ENCODE measurements around the gene IFT43.
A peak's percentile ranks its signal among the peaks of the same experiment; 100 is the strongest.

IFT43 gene

DNA sequence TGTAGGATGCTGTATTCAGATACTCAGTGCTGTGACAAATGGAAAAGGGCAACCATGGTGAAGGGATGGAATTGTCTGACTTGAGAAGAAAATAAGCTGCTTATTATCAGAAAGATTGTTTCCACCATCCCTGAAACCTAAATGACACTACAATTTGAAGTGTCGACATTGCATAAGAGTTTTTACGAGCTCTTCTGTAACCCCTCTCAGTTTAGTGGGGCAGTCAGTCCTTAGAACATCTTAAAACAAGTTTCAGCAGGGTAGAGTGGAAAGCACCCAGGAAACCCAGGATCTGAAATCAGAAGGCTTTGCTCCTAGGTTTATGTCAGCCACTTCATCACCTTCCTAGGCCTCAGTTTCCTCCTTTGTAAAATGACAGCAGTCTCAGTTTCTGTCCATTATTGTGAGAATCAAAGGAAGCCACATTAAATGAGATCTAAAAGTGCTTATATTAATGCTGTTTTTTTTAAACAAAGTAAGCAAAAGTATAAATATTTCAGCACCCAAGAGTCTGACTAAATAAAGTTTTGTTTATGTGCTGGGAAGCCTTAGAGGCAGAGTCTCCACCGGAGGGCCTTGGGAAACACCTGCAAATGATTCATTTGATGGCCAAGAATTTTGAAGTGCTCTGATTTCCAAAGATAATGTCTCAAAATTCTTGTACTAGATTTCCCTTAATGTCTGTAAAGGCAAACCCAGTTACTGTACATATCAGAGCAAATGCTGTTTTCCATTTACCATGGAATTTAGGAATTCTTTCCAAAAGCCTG lies 1.8 kb downstream of the IFT43 start:
- DNase-seq (ENCODE audit: insufficient read length, low spot score) = no peak
- FAIRE-seq = no peak
- TF ChIP-seq POLR2AphosphoS5 (IDR thresholded peaks at IDR 0.05; ENCODE audit: low read depth, low read length) = no peak
- TF ChIP-seq POU2F2 (IDR thresholded peaks at IDR 0.05; ENCODE audit: low read depth, low read length) = no peak
- no peak for TF ChIP-seq POLR2A (IDR thresholded peaks at IDR 0.05; ENCODE audit: low read depth, low read length)
- no peak for TF ChIP-seq PAX5 (IDR thresholded peaks at IDR 0.05; ENCODE audit: insufficient read depth, low read length, severe bottlenecking)
- no peak for TF ChIP-seq TAF1 (IDR thresholded peaks at IDR 0.05; ENCODE audit: low read depth, low read length)
- no peak for TF ChIP-seq SPI1 (IDR thresholded peaks at IDR 0.05; ENCODE audit: low read depth, low read length)

GRCh38 chr14:75989134-75989533 lies 3.6 kb downstream of the IFT43 start:
- DNase-seq (ENCODE audit: insufficient read length, low spot score) (no peak), FAIRE-seq (no peak)
- TF ChIP-seq POU2F2 (IDR thresholded peaks at IDR 0.05; ENCODE audit: low read depth, low read length) (no peak), TAF1 (IDR thresholded peaks at IDR 0.05; ENCODE audit: low read depth, low read length) (no peak)

DNA sequence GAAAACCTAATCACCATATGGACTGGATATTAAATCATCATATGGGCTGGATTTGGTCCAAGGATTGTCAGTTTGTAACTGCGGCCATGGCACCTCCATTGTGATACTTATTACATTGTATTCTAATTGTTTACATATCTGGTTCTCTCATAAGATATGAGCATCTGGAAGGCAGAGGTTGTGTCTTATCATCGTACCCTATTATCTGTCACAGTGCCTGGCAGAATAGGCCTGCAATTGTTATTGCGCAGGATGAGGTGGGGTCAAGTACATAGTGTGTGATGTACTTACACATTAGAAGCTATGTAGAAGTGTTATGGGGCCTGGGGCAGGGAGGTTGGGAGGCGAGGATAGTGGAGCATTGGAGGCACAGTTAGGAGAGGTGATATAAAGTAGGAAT lies 4.7 kb downstream of the IFT43 start:
- DNase-seq (ENCODE audit: insufficient read length, low spot score) (no peak), FAIRE-seq (no peak)
- no peak for TF ChIP-seq POLR2AphosphoS5 (IDR thresholded peaks at IDR 0.05; ENCODE audit: low read depth, low read length)
- TF ChIP-seq POU2F2 (IDR thresholded peaks at IDR 0.05; ENCODE audit: low read depth, low read length) = no peak
- TF ChIP-seq SPI1 (IDR thresholded peaks at IDR 0.05; ENCODE audit: low read depth, low read length) = no peak
- no peak for TF ChIP-seq PAX5 (IDR thresholded peaks at IDR 0.05; ENCODE audit: insufficient read depth, low read length, severe bottlenecking)
- no peak for TF ChIP-seq TAF1 (IDR thresholded peaks at IDR 0.05; ENCODE audit: low read depth, low read length)
- no peak for TF ChIP-seq POLR2A (IDR thresholded peaks at IDR 0.05; ENCODE audit: low read depth, low read length)

DNA sequence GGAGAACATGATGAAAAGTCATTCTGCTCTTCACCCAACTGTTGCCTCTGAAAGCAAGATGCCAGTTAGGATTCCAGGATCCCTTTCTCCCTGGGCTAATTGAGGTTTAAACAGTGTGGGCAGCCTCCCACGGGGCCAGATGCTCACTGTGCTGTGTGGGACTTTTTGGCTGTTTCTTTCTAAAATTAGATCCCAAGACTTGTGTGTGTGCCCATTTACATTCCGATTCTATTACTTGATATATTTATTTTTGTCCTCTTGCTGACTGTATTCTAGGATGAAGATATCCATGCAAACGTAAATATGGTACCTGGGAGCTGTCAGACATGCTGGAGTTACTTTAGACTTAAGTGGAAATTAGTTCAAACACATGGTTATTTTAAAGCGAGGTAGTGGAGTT lies 6.2 kb downstream of the IFT43 start:
- FAIRE-seq (no peak), DNase-seq (ENCODE audit: insufficient read length, low spot score) (no peak)
- TF ChIP-seq POLR2A (IDR thresholded peaks at IDR 0.05; ENCODE audit: low read depth, low read length) (no peak), SPI1 (IDR thresholded peaks at IDR 0.05; ENCODE audit: low read depth, low read length) (no peak), POLR2AphosphoS5 (IDR thresholded peaks at IDR 0.05; ENCODE audit: low read depth, low read length) (no peak), PAX5 (IDR thresholded peaks at IDR 0.05; ENCODE audit: insufficient read depth, low read length, severe bottlenecking) (no peak), TAF1 (IDR thresholded peaks at IDR 0.05; ENCODE audit: low read depth, low read length) (no peak), POU2F2 (IDR thresholded peaks at IDR 0.05; ENCODE audit: low read depth, low read length) (no peak)

GRCh38 chr14:75993567-75994041 lies 8.0 kb downstream of the IFT43 start:
- FAIRE-seq = peak; percentile 78
- TF ChIP-seq PAX5 (IDR thresholded peaks at IDR 0.05; ENCODE audit: insufficient read depth, low read length, severe bottlenecking) = peak; percentile 62
- no peak for TF ChIP-seq POU2F2 (IDR thresholded peaks at IDR 0.05; ENCODE audit: low read depth, low read length)
- no peak for DNase-seq (ENCODE audit: insufficient read length, low spot score)

DNA sequence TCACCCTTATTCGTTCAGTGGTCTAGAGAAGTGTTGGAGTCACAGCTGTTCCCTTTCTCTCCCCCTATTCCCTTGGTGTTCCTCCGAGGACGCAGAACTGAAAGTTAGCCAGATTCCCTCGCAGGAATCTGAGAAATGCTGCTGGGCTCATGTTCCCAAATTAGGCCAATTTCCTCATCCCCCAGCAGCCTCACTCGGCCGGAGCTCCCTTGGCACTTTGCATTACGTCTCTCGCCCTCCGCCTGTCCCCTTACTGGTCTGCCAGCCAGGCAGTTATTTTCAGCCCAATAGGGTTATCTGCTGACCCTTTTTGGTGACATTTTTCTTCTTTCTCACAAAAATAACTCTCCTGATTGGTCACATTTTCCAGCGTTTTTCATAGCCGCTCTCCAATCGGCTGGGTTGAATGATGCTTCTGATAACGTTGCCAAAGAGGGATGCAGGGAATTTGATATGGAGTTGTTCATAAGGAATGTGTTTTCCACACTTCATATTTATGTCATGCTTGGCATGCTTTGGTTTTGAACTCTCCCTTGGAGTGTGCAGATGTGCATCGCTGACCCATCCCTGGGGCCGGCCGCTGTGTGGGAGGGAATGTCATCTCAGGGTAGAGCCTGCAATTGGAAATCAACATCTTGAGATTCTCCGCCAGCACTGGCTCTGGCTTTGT lies 9.9 kb downstream of the IFT43 start:
- DNase-seq (ENCODE audit: insufficient read length, low spot score) = no peak
- TF ChIP-seq POLR2AphosphoS5 (IDR thresholded peaks at IDR 0.05; ENCODE audit: low read depth, low read length) (no peak), TAF1 (IDR thresholded peaks at IDR 0.05; ENCODE audit: low read depth, low read length) (no peak)
- no peak for FAIRE-seq

DNA sequence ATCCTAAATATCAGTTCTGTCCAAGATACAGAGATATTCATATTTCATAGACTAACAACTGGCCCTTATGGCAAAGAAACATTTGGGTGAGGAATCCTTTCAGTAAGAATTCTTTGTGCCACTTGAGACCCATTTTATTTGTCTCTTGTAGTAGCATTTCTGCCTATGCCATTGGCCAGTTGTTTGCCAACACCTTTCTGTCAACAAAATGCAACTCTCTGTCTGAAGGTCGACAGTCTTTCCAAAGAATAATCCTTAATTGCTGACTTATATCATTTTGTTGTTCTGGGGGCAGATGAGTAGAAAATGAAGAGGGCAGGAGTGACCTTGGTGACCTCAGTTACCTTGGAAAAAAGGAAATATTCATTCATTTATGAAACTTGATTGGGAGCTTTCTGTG lies 10.9 kb downstream of the IFT43 start:
- FAIRE-seq (no peak), DNase-seq (ENCODE audit: insufficient read length, low spot score) (no peak)
- TF ChIP-seq PAX5 (IDR thresholded peaks at IDR 0.05; ENCODE audit: insufficient read depth, low read length, severe bottlenecking) (no peak), SPI1 (IDR thresholded peaks at IDR 0.05; ENCODE audit: low read depth, low read length) (no peak), POU2F2 (IDR thresholded peaks at IDR 0.05; ENCODE audit: low read depth, low read length) (no peak), POLR2A (IDR thresholded peaks at IDR 0.05; ENCODE audit: low read depth, low read length) (no peak), POLR2AphosphoS5 (IDR thresholded peaks at IDR 0.05; ENCODE audit: low read depth, low read length) (no peak)

GRCh38 chr14:75999511-76000190 lies 14.1 kb downstream of the IFT43 start:
- FAIRE-seq = no peak
- no peak for DNase-seq (ENCODE audit: insufficient read length, low spot score)
- no peak for TF ChIP-seq POU2F2 (IDR thresholded peaks at IDR 0.05; ENCODE audit: low read depth, low read length)
- TF ChIP-seq PAX5 (IDR thresholded peaks at IDR 0.05; ENCODE audit: insufficient read depth, low read length, severe bottlenecking) = no peak
- no peak for TF ChIP-seq SPI1 (IDR thresholded peaks at IDR 0.05; ENCODE audit: low read depth, low read length)
- no peak for TF ChIP-seq POLR2A (IDR thresholded peaks at IDR 0.05; ENCODE audit: low read depth, low read length)
- no peak for TF ChIP-seq TAF1 (IDR thresholded peaks at IDR 0.05; ENCODE audit: low read depth, low read length)
- TF ChIP-seq POLR2AphosphoS5 (IDR thresholded peaks at IDR 0.05; ENCODE audit: low read depth, low read length) = no peak

- DNase-seq (ENCODE audit: insufficient read length, low spot score) (no peak), FAIRE-seq (peak; percentile 5)
- no peak for TF ChIP-seq POU2F2 (IDR thresholded peaks at IDR 0.05; ENCODE audit: low read depth, low read length)
- TF ChIP-seq POLR2AphosphoS5 (IDR thresholded peaks at IDR 0.05; ENCODE audit: low read depth, low read length) = no peak
- TF ChIP-seq TAF1 (IDR thresholded peaks at IDR 0.05; ENCODE audit: low read depth, low read length) = no peak
- no peak for TF ChIP-seq POLR2A (IDR thresholded peaks at IDR 0.05; ENCODE audit: low read depth, low read length)
- no peak for TF ChIP-seq SPI1 (IDR thresholded peaks at IDR 0.05; ENCODE audit: low read depth, low read length)
- no peak for TF ChIP-seq PAX5 (IDR thresholded peaks at IDR 0.05; ENCODE audit: insufficient read depth, low read length, severe bottlenecking)
Measured at GRCh38 chr14:76002383-76002782, 16.8 kb downstream of the IFT43 start.
